GM12801 (cell line): ENCODE measurements around the gene GALNT18.

Source experiments
- CTCF ChIP-seq: IDR thresholded peaks from one replicate; pipeline ENCODE4 v1.5.1; 2011; ENCODE audit warnings: control low read depth; ENCODE audit not compliant: insufficient read length; ENCODE audit errors: extremely low read depth

GALNT18 gene

GRCh38 chr11:11441516-11441915 is 180.3 kb downstream of the GALNT18 start:
- TF ChIP-seq CTCF, result no peak

GRCh38 chr11:11441091-11441490 is 180.7 kb downstream of the GALNT18 start:
- no peak for TF ChIP-seq CTCF

GRCh38 chr11:11440144-11440543 is 181.7 kb downstream of the GALNT18 start:
- no peak for TF ChIP-seq CTCF

- no peak for TF ChIP-seq CTCF
Observed at GRCh38 chr11:11439591-11439990, 182.2 kb downstream of the GALNT18 start.

- TF ChIP-seq CTCF, result no peak
Observed at GRCh38 chr11:11436715-11437313, 185.0 kb downstream of the GALNT18 start.

GRCh38 chr11:11435635-11436034 is 186.2 kb downstream of the GALNT18 start:
- TF ChIP-seq CTCF, result no peak

GRCh38 chr11:11433960-11434359 is 187.8 kb downstream of the GALNT18 start:
- no peak for TF ChIP-seq CTCF
